Heart right ventricle (tissue), 16 donors: Measurements from ENCODE around the gene FZR1. TPM values are rescaled to one million over a fixed set of nuclear protein-coding genes. Genes with fewer than 3 reads are reported as not detected.
"Not testable (repeated sequence)": the region's sequence is repeated elsewhere in the genome, so short reads cannot be mapped to it uniquely, and the experiment has no call there.

Experiments used
- ATAC-seq, 8 donors: fragments of 200-7000 bp; cut with Tn5 transposase; one replicate each; pipeline ENCODE4 v1.9.1; 2020; ENCODE audit warnings: mild to moderate bottlenecking in 8 of 8, moderate library complexity in 8 of 8, moderate number of reproducible peaks in 1 of 8
- DNase-seq, 2 donors: peaks; one replicate each; pipeline ENCODE4 v3.0.0-alpha.2; 2020
- H3K27ac ChIP-seq, 10 donors: fragments of 200-600 bp; sonication (generic) in 2 of 10; one replicate each; pipeline versions ENCODE4 v1.5.0 to v1.8.0; 2020 to 2022; ENCODE audit warnings: mild to moderate bottlenecking in 3 of 10
- H3K27me3 ChIP-seq, 7 donors: fragments of 200-600 bp; one replicate each; pipeline ENCODE4 v1.8.0; 2021 to 2022; ENCODE audit warnings: mild to moderate bottlenecking in 2 of 7
- H3K36me3 ChIP-seq, 9 donors: fragments of 200-600 bp; sonication (generic) in 1 of 9; one replicate each; pipeline versions ENCODE4 v1.5.0 to v1.8.0; 2020 to 2022; ENCODE audit warnings: mild to moderate bottlenecking in 2 of 9
- H3K4me1 ChIP-seq, 9 donors: fragments of 200-600 bp; sonication (generic) in 1 of 9; one replicate each; pipeline versions ENCODE4 v1.5.0 to v1.8.0; 2020 to 2022; ENCODE audit warnings: mild to moderate bottlenecking in 4 of 9
- H3K4me3 ChIP-seq, 10 donors: fragments of 200-600 bp; sonication (generic) in 2 of 10; one replicate each; pipeline versions ENCODE4 v1.5.0 to v1.8.0; 2020 to 2022; ENCODE audit warnings: mild to moderate bottlenecking in 7 of 10, moderate library complexity in 2 of 10
- H3K9me3 ChIP-seq, 11 donors: fragments of 200-600 bp in 10 of 11; sonication (generic) in 2 of 11; one replicate each; pipeline versions ENCODE4 v1.5.0 to v1.8.0; 2013 to 2022; ENCODE audit warnings: mild to moderate bottlenecking in 2 of 11, control low read depth in 1 of 11, moderate library complexity in 1 of 11
- CTCF ChIP-seq, 9 donors: fragments of 200-600 bp; sonication (generic) in 2 of 9; IDR thresholded peaks; one replicate each; pipeline versions ENCODE4 v1.5.0 to v1.8.0; 2021 to 2022; ENCODE audit warnings: antibody characterized with exemption in 9 of 9, mild to moderate bottlenecking in 5 of 9, moderate library complexity in 1 of 9
- WGBS, 2 donors: extraction: QIAGEN DNeasy Blood & Tissue Kit; methylation state at CpG; one replicate each; pipeline ENCODE4 v1.1.7; 2013; ENCODE audit warnings: inconsistent platforms in 1 of 2; 5-methylcytosine and 5-hydroxymethylcytosine counted together
- intact Hi-C, 10 donors: fragments of 100-400 bp; cut with DNase I; formaldehyde crosslinking; loops; one replicate each; pipeline versions ENCODE4 v1.11.1 to v1.14.2; 2022
- polyA plus RNA-seq, 2 donors: library from polyadenylated mRNA; stranded (reverse); fragments of 200-250 nt; gene quantifications; one replicate each; pipeline ENCODE4 v1.2.3, GENCODE V29; 2013
- total RNA-seq, 10 donors: library from RNA; stranded (reverse); fragmentation: NEBNext Ultra II Directional in 3 of 10; extraction: Animal tissue kit (Norgen Biotek cat#: 25700) in 3 of 10; gene quantifications; one replicate each; pipeline versions ENCODE4 v1.2.1 to v1.2.4, GENCODE V29; 2021 to 2023
- donor health status: Arrhythmogenic right ventricular cardiomyopathy.
- donor health status: ischemic (EF 13 %, LVEDD 7.1; RV severe dilation, severe dysfunction).
- donor health status: healthy with polysubstance abuse.
- donor health status: DM: no; HTN: yes; CAD: no.
- donor health status: DM: no; HTN: no; CAD: no.
- donor health status: ischemic (EF 25% LVEDD 6.9; RV normal size, moderate dysfunction).
- donor health status: ischemic (EF 25% LVEDD 5.7; RV mildly dilated, moderate dysfunction).
- donor health status: healthy.
- donor health status: DM: yes; HTN: yes; CAD: no.
- donor health status: Ischemic cardiomyopathy.
- donor health status: ischemic (EF 35%, LVEDD 5.7; RV mildly dilated, moderate dysfunction).
- donor health status: nonischemic (EF 11% LVEDD 7.7; RV severe dilation, severe dysfunction).
- donor health status: DM: yes; HTN: yes; CAD: no.
- donor health status: PGD.
- donor health status: ischemic (EF 29% LVEDD 5.4; RV normal size, mild dysfunction).
- donor health status: nonischemic (EF 23%, LVEDD 6.1; RV moderate dilation, normal function).

Gene FZR1
- total and polyA plus RNA-seq, 12 donors: 13.5 to 30.8 (median 24.7) TPM

DNA sequence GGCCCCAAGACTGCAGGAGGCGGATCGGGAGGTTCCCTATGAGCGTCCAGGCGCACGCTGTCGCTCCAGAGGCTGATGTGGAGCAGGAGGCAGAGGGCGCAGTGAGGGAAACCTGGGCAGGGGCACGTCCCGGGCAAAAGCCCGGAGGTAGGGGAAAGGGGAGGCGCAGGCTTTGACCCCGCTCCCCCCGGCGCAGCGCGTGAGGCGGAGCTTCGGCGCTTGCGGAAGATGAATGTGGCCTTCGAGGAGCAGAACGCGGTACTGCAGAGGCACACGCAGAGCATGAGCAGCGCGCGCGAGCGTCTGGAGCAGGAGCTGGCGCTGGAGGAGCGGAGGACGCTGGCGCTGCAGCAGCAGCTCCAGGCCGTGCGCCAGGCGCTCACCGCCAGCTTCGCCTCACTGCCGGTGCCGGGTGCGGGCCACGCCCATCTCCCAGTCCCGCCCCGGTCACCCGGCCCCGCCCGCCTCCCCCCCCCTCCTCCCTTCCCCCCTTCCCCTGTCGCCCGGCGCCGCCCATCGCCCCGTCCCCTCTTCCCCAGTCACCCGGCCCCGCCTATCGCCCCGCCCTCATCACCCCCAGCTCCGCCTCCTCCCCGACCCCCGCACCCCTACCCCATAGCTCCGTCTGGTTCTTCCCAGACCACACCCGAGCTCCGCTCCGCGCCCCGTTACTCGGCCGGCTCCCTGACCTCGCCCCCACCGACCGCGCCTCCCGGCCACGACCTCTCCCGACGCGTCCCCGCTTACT lies 70.8 kb downstream of the FZR1 start:
- Histone ChIP-seq H3K36me3 (peaks cover 0 to 13% (median 0%) of the 10 kb centered on the region in 9 donors), H3K4me1 (peaks cover 10 to 38% (median 24%) of the 10 kb centered on the region in 9 donors), H3K4me3 (peak overlapping the region in 9 of 10 donors; percentile 7 to 53 (median 37)), H3K27ac (peak overlapping the region in 2 of 10 donors; percentile 21 to 52), H3K9me3 (no peaks in the 10 kb centered on the region), H3K27me3 (no peaks in the 10 kb centered on the region)
- DNase-seq (peak; percentile 40 to 71), ATAC-seq (peak in 5 of 8 donors; percentile 5 to 16 (median 6))
- 20 to 52% methylated on average over 51 to 71 of the region's 78 CpGs for WGBS, 2 donors
- intact Hi-C loops: loop anchor here in 3 of 10 donors (5.0 to 10.0 kb wide), 2 partner anchors 35 to 48 kb away; partner anchors contain the start of gene CACTIN (in 1 of the 3)
- no peak for TF ChIP-seq CTCF (IDR thresholded peaks at IDR 0.05)

DNA sequence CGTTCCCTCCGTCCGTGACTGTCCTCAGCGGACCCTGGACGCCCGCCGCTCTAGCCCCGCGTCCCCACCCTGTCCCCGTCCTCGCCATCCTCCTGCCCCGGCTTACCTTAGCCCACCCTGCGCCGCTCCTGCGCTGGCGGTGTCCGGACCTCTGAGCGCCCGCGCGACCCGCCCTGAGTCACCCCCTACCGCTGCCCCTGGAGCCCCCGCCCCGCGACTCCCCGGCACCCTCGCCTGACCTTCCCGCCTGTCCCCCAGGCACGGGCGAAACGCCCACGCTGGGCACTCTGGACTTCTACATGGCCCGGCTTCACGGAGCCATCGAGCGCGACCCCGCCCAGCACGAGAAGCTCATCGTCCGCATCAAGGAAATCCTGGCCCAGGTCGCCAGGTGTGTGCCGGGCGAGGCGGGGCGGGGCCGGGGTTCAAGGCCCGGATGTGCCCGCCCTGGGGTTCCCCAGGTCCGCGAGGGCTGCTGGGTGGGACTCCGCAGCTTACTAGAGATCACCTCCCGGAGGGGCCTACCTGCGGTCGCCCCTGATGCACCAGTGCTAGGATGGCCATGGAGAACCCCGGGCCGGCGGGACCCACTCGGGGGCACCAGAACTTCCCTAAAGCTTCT lies 71.7 kb downstream of the FZR1 start:
- Histone ChIP-seq H3K27me3 (no peaks in the 10 kb centered on the region), H3K9me3 (no peaks in the 10 kb centered on the region), H3K4me1 (peaks cover 10 to 34% (median 21%) of the 10 kb centered on the region in 9 donors), H3K27ac (no peak overlapping the region), H3K36me3 (peaks cover 0 to 13% (median 0%) of the 10 kb centered on the region in 9 donors), H3K4me3 (no peak overlapping the region)
- DNase-seq: no peak
- 85 to 89% methylated on average over 60 of the region's 60 CpGs for WGBS, 2 donors
- TF ChIP-seq CTCF (IDR thresholded peaks at IDR 0.05): no peak
- intact Hi-C loops: loop anchor here in 3 of 10 donors (5.0 to 10.0 kb wide), 2 partner anchors 34 to 47 kb away; partner anchors contain the start of gene CACTIN (in 1 of the 3)
- no peak for ATAC-seq

- ATAC-seq (no peak), DNase-seq (no peak)
- Histone ChIP-seq H3K36me3 (peaks cover 0 to 13% (median 0%) of the 10 kb centered on the region in 9 donors), H3K9me3 (no peaks in the 10 kb centered on the region), H3K27ac (no peak overlapping the region), H3K4me1 (peaks cover 9 to 30% (median 18%) of the 10 kb centered on the region in 9 donors), H3K4me3 (no peak overlapping the region), H3K27me3 (no peaks in the 10 kb centered on the region)
- 87 to 91% methylated on average over 15 to 17 of the region's 17 CpGs for WGBS, 2 donors
- no peak for TF ChIP-seq CTCF (IDR thresholded peaks at IDR 0.05)
- intact Hi-C loops: loop anchor here in 3 of 10 donors (5.0 to 10.0 kb wide), 2 partner anchors 34 to 46 kb away; partner anchors contain the start of gene CACTIN (in 1 of the 3)
These were observed 72.3 kb downstream of the FZR1 start for GRCh38 chr19:3578390-3578789.

- 56 to 59% methylated on average over 11 of the region's 11 CpGs for WGBS, 2 donors
- Histone ChIP-seq H3K4me1 (peaks cover 4 to 21% (median 11%) of the 10 kb centered on the region in 9 donors), H3K9me3 (no peaks in the 10 kb centered on the region), H3K27ac (peak overlapping the region in 2 of 10 donors; percentile 2 to 6), H3K27me3 (peaks cover 4 to 17% (median 13%) of the 10 kb centered on the region in 7 donors), H3K36me3 (peaks cover 0 to 6% (median 0%) of the 10 kb centered on the region in 9 donors), H3K4me3 (no peak overlapping the region)
- ATAC-seq: peak in 1 of 8 donors; percentile 34
- TF ChIP-seq CTCF (IDR thresholded peaks at IDR 0.05): no peak
- intact Hi-C loops: loop anchor here in 1 of 10 donors (5.0 kb wide), 1 partner anchor 37 kb away; no protein-coding TSS in a partner anchor
- DNase-seq: no peak
These were observed 74.2 kb downstream of the FZR1 start for GRCh38 chr19:3580156-3580934.

DNA sequence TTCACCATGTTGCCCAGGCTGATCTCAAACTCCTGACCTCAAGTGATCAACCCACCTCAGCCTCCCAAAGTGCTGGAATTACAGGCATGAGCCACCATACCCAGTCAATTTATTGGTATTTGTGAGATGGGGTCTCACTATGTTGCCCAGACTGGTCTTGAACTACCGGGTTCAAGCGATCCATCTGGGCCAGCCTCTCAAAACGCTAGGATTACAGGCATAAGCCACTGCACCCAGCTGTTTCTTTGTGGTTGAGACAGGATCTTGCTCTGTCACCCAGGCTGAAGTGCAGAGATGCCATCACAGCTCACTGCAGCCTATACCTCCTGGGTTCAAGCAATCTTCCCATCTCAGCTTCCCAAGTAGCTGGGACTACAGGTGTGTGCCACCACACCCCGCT lies 75.7 kb downstream of the FZR1 start:
- Histone ChIP-seq H3K27me3 (peaks cover 11 to 32% (median 21%) of the 10 kb centered on the region in 7 donors), H3K4me1 (peaks cover under 1 to 16% (median 8%) of the 10 kb centered on the region in 9 donors)
- not testable (repeated sequence) for ATAC-seq, H3K9me3 ChIP-seq, H3K4me3 ChIP-seq, DNase-seq, H3K27ac ChIP-seq, H3K36me3 ChIP-seq
- WGBS, 2 donors: 86 to 87% methylated on average over 4 of the region's 4 CpGs
- intact Hi-C loops: loop anchor here in 1 of 10 donors (5.0 kb wide), 1 partner anchor 36 kb away; no protein-coding TSS in a partner anchor
